ENCODE data around the gene CRIP3.

GRCh38 chr6:43339168-43339567 is 30.5 kb upstream of the CRIP3 start:
- no peak for TF ChIP-seq CTCF (IDR thresholded peaks at IDR 0.05)
- no peak for TF ChIP-seq ZFX (IDR thresholded peaks at IDR 0.05; ENCODE audit: borderline replicate concordance)
